ENCODE data around the gene GPM6B.

- TF ChIP-seq CTCF (IDR thresholded peaks at IDR 0.05) (no peak), ZFX (IDR thresholded peaks at IDR 0.05; ENCODE audit: borderline replicate concordance) (no peak)
Observed at GRCh38 chrX:13854003-13854402, 37.1 kb upstream of the GPM6B start.

Measured in 22Rv1 (cell line).